SK-N-SH (cell line): ENCODE measurements around the gene ZP2. TPM values are rescaled to one million over a fixed set of nuclear protein-coding genes. Genes with fewer than 3 reads are reported as not detected.

Experiments
- CTCF ChIA-PET: fragments of 300-600, 350-600 bp; formaldehyde crosslinking; extraction: SDS; loops from one replicate; lab custom pipeline; 2021; lab: Yijun Ruan, JAX
- POLR2A ChIA-PET: fragments of 350-600 bp; sonication (Branson Sonifier 250); formaldehyde crosslinking; extraction: SDS; loops from one replicate; lab custom pipeline; 2020; ENCODE audit warnings: antibody characterized with exemption, inconsistent platforms; lab: Yijun Ruan, JAX
- DNase-seq: peaks from one replicate; pipeline ENCODE4 v3.0.0; 2012
- H2AFZ ChIP-seq: fragments of 200-600 bp; sonication (generic); 2 replicates; pipeline ENCODE4 v1.8.1; 2016; ENCODE audit warnings: antibody characterized with exemption, mild to moderate bottlenecking, low read depth
- H3F3A ChIP-seq: fragments of 200-600 bp; sonication (generic); replicated peaks from 2 replicates; pipeline ENCODE3; 2016; ENCODE audit warnings: antibody characterized with exemption, mild to moderate bottlenecking; ENCODE audit not compliant: insufficient read depth
- H3K27ac ChIP-seq, 2 experiments: fragments of 200-500 bp in 1 of 2; fragments of 200-600 bp in 1 of 2; sonication (Bioruptor generic) in 1 of 2; sonication (generic), shearing (Covaris generic) in 1 of 2; 2 replicates each; pipeline versions ENCODE4 v1.5.1 to v1.6.1; 2014 to 2016; ENCODE audit warnings: low read depth in 2 of 2, inconsistent platforms in 1 of 2, low read length in 1 of 2, mild to moderate bottlenecking in 1 of 2, mixed read lengths in 1 of 2
- H3K27me3 ChIP-seq: fragments of 200-600 bp; sonication (generic), shearing (Covaris generic); 2 replicates; pipeline ENCODE4 v1.6.1; 2016; ENCODE audit warnings: mixed run types; ENCODE audit not compliant: insufficient read depth
- H3K36me3 ChIP-seq, 2 experiments: fragments of 200-500 bp in 1 of 2; fragments of 200-600 bp in 1 of 2; sonication (Bioruptor generic) in 1 of 2; sonication (generic) in 1 of 2; replicated peaks in 1 of 2; 2 replicates each; pipeline versions ENCODE3 to v1.5.1; 2014 to 2016; ENCODE audit warnings: low read length in 1 of 2, mild to moderate bottlenecking in 1 of 2; ENCODE audit not compliant: insufficient read depth in 2 of 2, control insufficient read depth in 1 of 2
- H3K4me1 ChIP-seq, 2 experiments: fragments of 200-500 bp in 1 of 2; fragments of 200-600 bp in 1 of 2; sonication (Bioruptor generic) in 1 of 2; sonication (generic), shearing (Covaris generic) in 1 of 2; 2 replicates each; pipeline versions ENCODE4 v1.5.1 to v1.6.1; 2014 to 2016; ENCODE audit warnings: low read depth in 1 of 2, low read length in 1 of 2, mixed run types in 1 of 2; ENCODE audit not compliant: insufficient read depth in 2 of 2, control insufficient read depth in 1 of 2
- H3K4me2 ChIP-seq: fragments of 200-600 bp; sonication (generic), shearing (Covaris generic); 2 replicates; pipeline ENCODE4 v1.6.1; 2017; ENCODE audit warnings: mixed run types
- H3K4me3 ChIP-seq, 2 experiments: fragments of 200-500 bp in 1 of 2; fragments of 200-600 bp in 1 of 2; sonication (Bioruptor generic) in 1 of 2; sonication (generic), shearing (Covaris generic) in 1 of 2; 2 replicates each; pipeline versions ENCODE4 v1.5.1 to v1.8.1; 2014 to 2016; ENCODE audit warnings: low read depth in 2 of 2, inconsistent platforms in 1 of 2, low read length in 1 of 2, mild to moderate bottlenecking in 1 of 2, mixed read lengths in 1 of 2, moderate library complexity in 1 of 2
- H3K79me2 ChIP-seq: fragments of 200-600 bp; sonication (generic); 2 replicates; pipeline ENCODE4 v1.8.1; 2017; ENCODE audit warnings: mild to moderate bottlenecking; ENCODE audit not compliant: insufficient read depth
- H3K9ac ChIP-seq: fragments of 200-600 bp; sonication (generic); 2 replicates; pipeline ENCODE4 v1.6.1; 2017; ENCODE audit warnings: mixed run types
- H3K9me2 ChIP-seq: fragments of 200-600 bp; sonication (generic); 2 replicates; pipeline ENCODE4 v1.6.1; 2017; ENCODE audit warnings: mixed run types
- H3K9me3 ChIP-seq: fragments of 200-600 bp; sonication (generic); 2 replicates; pipeline ENCODE4 v1.6.1; 2017; ENCODE audit warnings: mixed run types, mild to moderate bottlenecking, moderate library complexity
- H4K20me1 ChIP-seq: fragments of 200-600 bp; sonication (generic); 2 replicates; pipeline ENCODE4 v1.6.1; 2017; ENCODE audit warnings: mild to moderate bottlenecking, mixed run types; ENCODE audit not compliant: insufficient read depth
- CTCF ChIP-seq: fragments of 200-600 bp; sonication (generic); IDR thresholded peaks from 2 replicates; pipeline ENCODE4 v1.6.1; 2017; ENCODE audit warnings: antibody characterized with exemption, mild to moderate bottlenecking, moderate library complexity
- ELF1 ChIP-seq: IDR thresholded peaks from 2 replicates; pipeline ENCODE4 v1.4.0; 2012
- EP300 ChIP-seq, 2 experiments: IDR thresholded peaks; 2 replicates each; pipeline versions ENCODE4 v1.4.0 to v1.6.1; 2012; ENCODE audit warnings: borderline replicate concordance in 1 of 2, low read depth in 1 of 2, low read length in 1 of 2
- EZH2phosphoT487 ChIP-seq: fragments of 200-600 bp; sonication (generic); IDR thresholded peaks from 2 replicates; pipeline ENCODE4 v1.6.1; 2017; ENCODE audit warnings: low read depth, mixed run types, mild to moderate bottlenecking, antibody characterized with exemption, moderate library complexity, borderline replicate concordance
- FOXJ3 ChIP-seq: sonication (generic); formaldehyde crosslinking; IDR thresholded peaks from 2 replicates; pipeline ENCODE4 v1.5.1; 2020; ENCODE audit warnings: mild to moderate bottlenecking, missing genetic modification reagents
- GABPA ChIP-seq: IDR thresholded peaks from 2 replicates; pipeline ENCODE4 v1.4.0; 2012; ENCODE audit warnings: low read depth, mild to moderate bottlenecking
- MXI1 ChIP-seq: IDR thresholded peaks from 2 replicates; pipeline ENCODE4 v1.6.1; 2012; ENCODE audit warnings: mild to moderate bottlenecking, low read depth, low read length, improper control_type of control experiment
- NFIC ChIP-seq: IDR thresholded peaks from 2 replicates; pipeline ENCODE4 v1.4.0; 2012; ENCODE audit warnings: borderline replicate concordance
- NRF1 ChIP-seq: IDR thresholded peaks from 2 replicates; pipeline ENCODE4 v1.6.1; 2012; ENCODE audit warnings: low read depth, mild to moderate bottlenecking, low read length
- PBX3 ChIP-seq: IDR thresholded peaks from 2 replicates; pipeline ENCODE4; 2012
- RCOR1 ChIP-seq: fragments of 150-350 bp; IDR thresholded peaks from 2 replicates; pipeline ENCODE4 v1.6.1; 2017; ENCODE audit warnings: antibody characterized with exemption, low read length
- REST ChIP-seq: IDR thresholded peaks from 2 replicates; pipeline ENCODE4 v1.6.1; 2012; ENCODE audit warnings: mild to moderate bottlenecking, low read depth, low read length, moderate library complexity
- RXRA ChIP-seq: IDR thresholded peaks from 2 replicates; pipeline ENCODE4 v1.4.0; 2012; ENCODE audit warnings: low read depth, mild to moderate bottlenecking, borderline replicate concordance
- TAF1 ChIP-seq: IDR thresholded peaks from 2 replicates; pipeline ENCODE4 v1.6.1; 2012; ENCODE audit warnings: low read depth, mild to moderate bottlenecking, low read length, moderate library complexity, borderline replicate concordance
- TCF12 ChIP-seq: IDR thresholded peaks from 2 replicates; pipeline ENCODE4 v1.4.0; 2012
- USF1 ChIP-seq: IDR thresholded peaks from 2 replicates; pipeline ENCODE4 v1.4.0; 2012; ENCODE audit warnings: low read depth, borderline replicate concordance
- ZBTB33 ChIP-seq: IDR thresholded peaks from 2 replicates; pipeline ENCODE4 v1.4.0; 2012; ENCODE audit warnings: low read depth, borderline replicate concordance
- WGBS: methylation state at CpG from one replicate; pipeline ENCODE4 v1.1.6; 2017; ENCODE audit warnings: low lambda C conversion rate; 5-methylcytosine and 5-hydroxymethylcytosine counted together
- polyA plus RNA-seq, 3 experiments: library from polyadenylated mRNA; depleted of rRNA; stranded (reverse); fragments of >200 nt; gene quantifications; 2 replicates each; pipeline ENCODE4 v1.2.3, GENCODE V29; 2012

Gene ZP2
- polyA plus RNA-seq, 1 of the 3 experiments (the other 2 are of a cell fraction): not detected

- WGBS: 92% methylated on average over 12 of the region's 12 CpGs
- Histone ChIP-seq H4K20me1 (no peaks in the 10 kb centered on the region), H3K36me3 (peaks cover 5 to 12% of the 10 kb centered on the region in 2 experiments), H3K9me2 (no peaks in the 10 kb centered on the region), H3K4me2 (no peak overlapping the region), H3K9me3 (no peaks in the 10 kb centered on the region), H3K27me3 (no peaks in the 10 kb centered on the region), H3K79me2 (no peaks in the 10 kb centered on the region), H3K4me1 (no peaks in the 10 kb centered on the region; a peak in 1 of 4 replicates), H3K27ac (no peak overlapping the region), H2AFZ (no peak overlapping the region), H3K9ac (no peak overlapping the region), H3F3A (no peaks in the 10 kb centered on the region), H3K4me3 (no peak overlapping the region)
- no peak for DNase-seq
- CTCF ChIA-PET: interaction anchor here (0.7 to 10.5 kb wide), 4 partner anchors 9 to 115 kb away, joined by 3 to 169 read pairs (median 5); partner anchors contain the start of gene CRYM
- TF ChIP-seq RCOR1: no peak
- no peak for TF ChIP-seq PBX3
- TF ChIP-seq REST: no peak
- no peak for TF ChIP-seq FOXJ3
- no peak for TF ChIP-seq EP300 (IDR thresholded peaks at IDR 0.05; ENCODE audit: borderline replicate concordance in 1 of 2, low read depth in 1 of 2, low read length in 1 of 2)
- TF ChIP-seq NFIC: no peak
- no peak for TF ChIP-seq TAF1
- no peak for TF ChIP-seq MXI1
- no peak for TF ChIP-seq NRF1
- no peak for TF ChIP-seq GABPA
- no peak for TF ChIP-seq RXRA
- TF ChIP-seq ZBTB33: no peak
- TF ChIP-seq CTCF: no peak
- TF ChIP-seq EZH2phosphoT487: no peak
- no peak for TF ChIP-seq TCF12
- no peak for TF ChIP-seq USF1
- no peak for TF ChIP-seq ELF1
- POLR2A ChIA-PET: no interaction called here
Observed at GRCh38 chr16:21185659-21186325, 25.6 kb downstream of the ZP2 start.
